Thyroid gland (tissue), 4 donors: ENCODE measurements around the gene TNFSF10.

Source experiments
- CTCF ChIP-seq, 6 experiments: fragments of 200-600 bp in 3 of 6; fragments of 450-650 bp in 3 of 6; sonication (generic) in 3 of 6; IDR thresholded peaks; one replicate each; pipeline ENCODE4 v1.5.1; 2016 to 2019; ENCODE audit warnings: antibody characterized with exemption in 6 of 6, mild to moderate bottlenecking in 2 of 6, inconsistent platforms in 1 of 6, moderate library complexity in 1 of 6
- POLR2A ChIP-seq, 2 donors: fragments of 450-650 bp; IDR thresholded peaks; one replicate each; pipeline ENCODE4 v1.6.1; 2017; ENCODE audit warnings: antibody characterized with exemption in 2 of 2, mild to moderate bottlenecking in 2 of 2, moderate library complexity in 1 of 2

- no peak for TF ChIP-seq POLR2A (IDR thresholded peaks at IDR 0.05)
- TF ChIP-seq CTCF (IDR thresholded peaks at IDR 0.05), result no peak
Measured at GRCh38 chr3:172552607-172553006, 29.4 kb upstream of the TNFSF10 start.
